HG03135 (cell line): ENCODE data around the gene LPCAT1.

ENCODE experiments used
- ATAC-seq: cut with Tn5 transposase; IDR thresholded peaks from one replicate; pipeline ENCODE4 v1.9.1; 2021; ENCODE audit warnings: mild to moderate bottlenecking, moderate library complexity; ENCODE audit not compliant: unreplicated experiment

LPCAT1 gene

GRCh38 chr5:1498623-1499416 is 24.9 kb downstream of the LPCAT1 start:
- ATAC-seq: peak; percentile 44

GRCh38 chr5:1497795-1498622 is 25.8 kb downstream of the LPCAT1 start:
- ATAC-seq: no peak

- no peak for ATAC-seq
Observed at GRCh38 chr5:1497242-1497777, 26.4 kb downstream of the LPCAT1 start.

GRCh38 chr5:1495525-1495897 is 28.2 kb downstream of the LPCAT1 start:
- no peak for ATAC-seq

- ATAC-seq: peak; percentile 30
Observed at GRCh38 chr5:1494780-1495524, 28.8 kb downstream of the LPCAT1 start.

GRCh38 chr5:1493941-1494340 is 29.8 kb downstream of the LPCAT1 start:
- no peak for ATAC-seq

GRCh38 chr5:1493413-1493812 is 30.3 kb downstream of the LPCAT1 start:
- ATAC-seq: no peak

- no peak for ATAC-seq
Observed at GRCh38 chr5:1492757-1493156, 31.0 kb downstream of the LPCAT1 start.

- ATAC-seq: no peak
Observed at GRCh38 chr5:1490376-1490775, 33.4 kb downstream of the LPCAT1 start.

GRCh38 chr5:1489754-1490153 is 34.0 kb downstream of the LPCAT1 start:
- no peak for ATAC-seq

GRCh38 chr5:1488882-1489680 is 34.7 kb downstream of the LPCAT1 start:
- peak; percentile 41 for ATAC-seq

GRCh38 chr5:1487079-1487764 is 36.5 kb downstream of the LPCAT1 start:
- no peak for ATAC-seq

- ATAC-seq: no peak
Observed at GRCh38 chr5:1486271-1486670, 37.5 kb downstream of the LPCAT1 start.

GRCh38 chr5:1485579-1486118 is 38.1 kb downstream of the LPCAT1 start:
- no peak for ATAC-seq

GRCh38 chr5:1484730-1485578 is 38.8 kb downstream of the LPCAT1 start:
- peak; percentile 61 for ATAC-seq

- ATAC-seq: no peak
Observed at GRCh38 chr5:1483856-1484729, 39.7 kb downstream of the LPCAT1 start.

GRCh38 chr5:1483064-1483463 is 40.7 kb downstream of the LPCAT1 start:
- ATAC-seq: no peak

GRCh38 chr5:1481959-1482331 is 41.8 kb downstream of the LPCAT1 start:
- no peak for ATAC-seq
